GM10266 (cell line): ENCODE results near the gene SHROOM1.

Experiments used
- DNase-seq: peaks from one replicate; pipeline ENCODE4 v3.0.0; 2012; ENCODE audit errors: extremely low spot score
- CTCF ChIP-seq: IDR thresholded peaks from 2 replicates; pipeline ENCODE4 v1.5.1; 2012; ENCODE audit warnings: mild to moderate bottlenecking, low read depth; ENCODE audit not compliant: control insufficient read depth, insufficient read depth; ENCODE audit errors: missing control alignments

The SHROOM1 gene

GRCh38 chr5:132830436-132831094 lies at the start of gene SHROOM1:
TSS of gene SHROOM1 (minus strand) at chr5:132830647. CDS start at chr5:132826140, 4,507 bp downstream.
- DNase-seq: peak; percentile 90
- TF ChIP-seq CTCF: no peak

- TF ChIP-seq CTCF: no peak
- no peak for DNase-seq
These were observed 47.5 kb upstream of the SHROOM1 start for GRCh38 chr5:132877938-132878337.

GRCh38 chr5:132877466-132877865 lies 47.0 kb upstream of the SHROOM1 start:
- no peak for DNase-seq
- no peak for TF ChIP-seq CTCF

GRCh38 chr5:132876020-132876759 lies 45.7 kb upstream of the SHROOM1 start:
- no peak for TF ChIP-seq CTCF
- DNase-seq: no peak

- DNase-seq: no peak
- no peak for TF ChIP-seq CTCF
These were observed 43.5 kb upstream of the SHROOM1 start for GRCh38 chr5:132873930-132874271.

GRCh38 chr5:132873119-132873929 lies 42.9 kb upstream of the SHROOM1 start, which contains the start of gene LEAP2:
TSS of gene LEAP2 (plus strand) at chr5:132873668. CDS start at chr5:132873695, 27 bp downstream.
- DNase-seq: no peak
- no peak for TF ChIP-seq CTCF
